ENCODE data around the gene BICD2.
"Not testable (repeated sequence)": the region's sequence is repeated elsewhere in the genome, so short reads cannot be mapped to it uniquely, and the experiment has no call there.

Gene BICD2

DNA sequence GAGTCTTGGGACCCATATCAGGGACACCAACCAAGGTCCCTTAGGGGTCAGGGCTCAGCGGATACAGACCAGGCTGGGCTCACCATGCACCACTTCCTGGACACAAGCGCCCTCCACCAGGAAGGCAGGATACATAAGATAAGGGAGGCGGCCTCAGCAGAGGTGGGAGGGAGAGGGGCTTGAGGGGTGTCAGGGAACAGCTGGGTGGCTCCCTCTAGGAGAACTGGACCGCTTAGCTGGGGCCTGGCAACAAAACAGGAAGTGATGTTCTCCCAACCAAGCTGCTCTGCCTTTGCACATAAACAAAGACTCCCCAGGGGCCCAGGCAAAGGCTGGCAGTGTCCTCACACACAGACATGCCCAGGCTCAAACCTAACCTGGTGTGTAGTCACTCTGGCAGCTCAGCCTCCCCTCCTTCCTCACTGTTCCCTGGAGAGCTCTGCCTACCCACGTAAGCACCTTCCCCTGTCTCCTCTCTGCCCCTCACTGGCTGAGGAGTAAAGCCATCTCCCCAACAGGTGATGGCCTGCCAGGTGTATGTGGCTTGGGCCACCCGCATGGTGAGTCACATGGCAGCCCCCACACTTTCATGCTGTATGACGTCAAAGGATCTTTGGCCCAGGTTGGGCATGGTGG is 5.8 kb upstream of the BICD2 start:
- DNase-seq, result peak; percentile 14 to 38

GRCh38 chr9:92769990-92770359 is 5.3 kb upstream of the BICD2 start:
- DNase-seq, result no peak

DNA sequence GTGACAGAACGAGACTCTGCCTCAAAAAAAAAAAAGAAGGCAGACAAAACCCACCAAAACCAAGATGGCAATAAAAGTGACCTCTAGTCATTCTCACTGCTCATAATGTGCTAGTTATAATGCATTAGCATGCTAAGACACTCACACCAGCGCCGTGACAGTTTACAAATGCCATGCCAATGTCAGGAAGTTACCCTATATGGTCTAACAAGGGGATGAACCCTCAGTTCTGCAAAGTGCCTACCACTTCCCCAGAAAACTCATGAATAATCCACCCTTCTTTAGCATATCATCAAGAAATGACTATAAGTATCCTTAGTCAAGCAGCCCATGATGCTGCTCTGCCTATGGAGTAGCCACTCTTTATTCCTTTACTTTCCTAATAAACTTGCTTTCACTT is 4.7 kb upstream of the BICD2 start:
- DNase-seq, result no peak

DNA sequence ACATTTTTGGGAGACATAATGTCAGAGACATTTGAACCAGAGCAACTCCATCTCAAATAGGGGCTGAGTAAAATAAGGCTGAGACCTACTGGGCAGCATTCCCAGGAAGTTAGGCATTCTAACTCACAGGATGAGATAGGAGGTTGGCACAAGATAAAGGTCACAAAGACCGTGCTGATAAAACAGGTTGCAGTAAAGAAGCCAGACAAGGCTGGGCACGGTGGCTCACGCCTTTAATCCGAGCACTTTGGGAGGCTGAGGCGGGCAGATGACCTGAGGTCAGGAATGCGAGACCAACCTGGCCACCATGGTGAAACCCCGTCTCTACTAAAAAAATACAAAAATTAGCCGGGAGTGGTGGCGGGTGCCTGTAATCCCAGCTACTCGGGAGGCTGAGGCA is 4.2 kb upstream of the BICD2 start:
- DNase-seq, result not testable (repeated sequence)

GRCh38 chr9:92767066-92768054 is 2.7 kb upstream of the BICD2 start:
- no peak for DNase-seq

GRCh38 chr9:92764988-92765936 is 629 bp upstream of the BICD2 start:
- peak; percentile 89 to 90 for DNase-seq

DNA sequence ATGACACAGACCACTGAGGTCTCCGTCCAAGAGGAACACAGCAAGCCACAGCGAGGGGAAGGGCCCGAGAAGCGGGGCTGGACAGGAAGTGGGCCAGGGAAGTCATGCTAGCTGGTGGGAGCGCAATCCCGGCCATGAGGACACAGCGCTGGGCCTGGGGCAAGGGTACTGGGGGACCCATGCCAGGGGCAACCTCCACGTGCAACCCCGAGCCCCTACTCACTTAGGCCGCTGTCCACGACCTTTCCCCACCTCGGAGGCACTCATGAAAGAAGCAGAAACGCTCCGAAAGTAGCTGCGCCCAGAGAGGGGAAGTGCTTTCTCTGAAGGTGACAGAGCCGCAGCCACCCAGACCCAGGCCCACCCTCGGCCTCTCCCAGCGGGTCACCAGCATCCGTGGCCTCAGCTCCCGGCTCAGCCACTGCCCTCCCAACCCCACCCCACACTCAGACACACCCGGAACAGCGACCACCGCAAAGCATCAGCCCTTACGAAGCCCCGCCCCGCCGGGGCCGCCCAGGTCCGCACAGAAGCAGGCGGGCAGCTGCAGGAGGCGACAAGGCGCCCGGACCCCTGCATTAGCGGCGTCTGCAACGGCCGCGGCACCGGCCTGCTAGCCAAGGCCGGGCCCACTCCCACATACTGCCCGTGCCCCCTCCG is 782 bp downstream of the BICD2 start:
- DNase-seq, result peak; percentile 23 to 35

DNA sequence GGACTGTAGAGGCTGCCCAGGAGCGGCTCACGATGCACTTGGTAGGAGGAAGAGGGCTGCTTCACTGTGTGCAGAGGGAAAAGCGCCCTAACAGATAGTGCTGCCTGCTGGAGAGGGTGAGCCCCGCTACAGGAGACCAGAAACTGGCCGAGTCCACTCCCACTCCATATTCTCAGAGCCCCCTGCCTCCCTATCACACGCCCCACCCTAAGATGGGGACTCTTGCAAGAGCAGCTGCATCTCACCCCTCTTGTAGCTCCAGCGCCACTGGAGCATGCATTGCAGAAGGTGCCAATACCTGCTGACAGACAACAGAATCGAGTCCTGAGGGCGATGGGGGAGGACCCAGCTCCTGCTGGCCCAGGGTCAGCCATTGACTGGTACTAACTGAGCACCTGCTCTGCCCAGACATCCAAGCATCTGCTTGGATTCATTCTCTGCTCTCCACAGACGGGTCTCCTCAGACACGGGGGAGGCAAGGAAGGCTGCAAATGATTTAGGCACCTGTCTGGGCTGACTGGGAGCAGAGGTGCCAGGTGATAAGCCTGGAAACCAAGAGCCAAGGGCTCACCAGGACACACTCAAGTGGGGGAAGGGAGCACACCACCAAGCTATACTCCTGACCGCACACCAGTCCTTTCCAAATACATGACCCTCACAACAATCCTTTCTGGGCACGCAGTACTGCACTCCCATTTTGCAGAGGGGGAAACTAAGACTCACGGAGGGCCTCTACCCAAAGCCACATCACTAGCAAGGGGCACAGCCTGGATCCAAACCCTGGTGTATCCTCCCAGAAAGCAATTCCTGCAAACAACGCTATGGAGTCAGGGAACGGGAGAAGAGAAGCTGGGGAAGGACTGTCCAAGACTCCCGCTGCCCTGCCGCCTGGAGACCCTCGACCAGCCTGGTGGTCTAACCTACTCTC is 1.6 kb downstream of the BICD2 start:
- DNase-seq, result peak; percentile 23 to 28

DNA sequence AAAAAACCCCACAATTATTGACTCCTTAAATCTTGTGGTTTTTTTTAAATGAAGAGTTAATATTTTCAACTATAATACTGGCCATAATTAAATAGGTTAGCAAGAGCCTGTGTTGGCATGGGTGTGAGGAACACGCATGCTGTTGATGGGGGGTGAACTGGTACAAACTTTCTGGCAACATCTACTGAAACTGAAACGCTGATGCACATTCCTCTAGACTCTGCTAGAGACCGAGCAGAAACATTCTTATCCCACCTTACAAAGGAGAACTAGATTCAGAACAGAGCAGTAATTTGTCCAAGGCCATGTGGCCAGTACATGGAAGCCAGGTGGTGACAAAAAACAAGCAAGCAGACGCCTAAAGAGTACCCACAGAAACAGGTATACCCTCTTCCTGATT is 2.4 kb downstream of the BICD2 start:
- DNase-seq, result peak in 1 of 2 experiments; percentile 28

GRCh38 chr9:92761686-92762085 is 2.9 kb downstream of the BICD2 start:
- no peak for DNase-seq

- DNase-seq, result no peak
These were observed 4.1 kb downstream of the BICD2 start for GRCh38 chr9:92760494-92760893.

DNA sequence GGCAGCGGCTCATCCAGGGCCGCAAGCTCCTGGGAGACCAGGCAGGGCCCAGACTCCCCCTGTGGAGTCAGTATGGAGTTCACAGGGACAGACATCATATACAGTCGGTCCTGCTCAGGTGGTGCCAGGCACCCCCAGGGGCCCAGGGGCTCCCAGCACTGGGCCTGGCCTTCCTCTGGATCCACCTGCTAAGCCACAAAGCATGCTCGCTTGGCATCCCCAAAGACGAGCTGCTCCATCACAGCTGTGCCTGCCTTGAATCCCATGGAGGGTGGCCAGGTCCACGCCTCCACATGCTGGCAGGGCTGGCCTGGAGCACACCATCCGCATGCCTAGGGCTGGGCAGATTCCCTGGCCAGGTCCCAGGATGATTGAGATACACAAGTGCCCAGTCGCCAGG is 4.6 kb downstream of the BICD2 start:
- DNase-seq, result no peak

- no peak for DNase-seq
These were observed 5.2 kb downstream of the BICD2 start for GRCh38 chr9:92759446-92759845.

DNA sequence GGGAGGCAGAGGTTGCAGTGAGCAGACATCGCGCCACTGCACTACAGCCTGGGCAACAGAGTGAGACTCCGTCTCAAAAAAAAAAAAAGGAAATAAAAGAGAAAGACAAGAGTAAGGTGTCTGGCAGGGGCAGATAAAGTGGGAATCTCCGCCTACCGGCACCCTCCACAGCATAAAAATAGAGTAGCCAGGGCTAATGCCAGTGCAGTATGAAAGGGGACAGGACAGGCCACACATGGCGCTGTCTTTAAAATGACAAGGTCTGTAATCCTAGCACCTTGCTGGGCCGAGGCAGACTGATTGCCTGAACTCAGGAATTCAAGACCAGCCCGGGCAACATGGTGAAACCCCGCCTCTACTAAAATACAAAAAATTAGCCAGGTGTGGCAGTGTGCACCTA is 7.8 kb downstream of the BICD2 start:
- no peak for DNase-seq

DNA sequence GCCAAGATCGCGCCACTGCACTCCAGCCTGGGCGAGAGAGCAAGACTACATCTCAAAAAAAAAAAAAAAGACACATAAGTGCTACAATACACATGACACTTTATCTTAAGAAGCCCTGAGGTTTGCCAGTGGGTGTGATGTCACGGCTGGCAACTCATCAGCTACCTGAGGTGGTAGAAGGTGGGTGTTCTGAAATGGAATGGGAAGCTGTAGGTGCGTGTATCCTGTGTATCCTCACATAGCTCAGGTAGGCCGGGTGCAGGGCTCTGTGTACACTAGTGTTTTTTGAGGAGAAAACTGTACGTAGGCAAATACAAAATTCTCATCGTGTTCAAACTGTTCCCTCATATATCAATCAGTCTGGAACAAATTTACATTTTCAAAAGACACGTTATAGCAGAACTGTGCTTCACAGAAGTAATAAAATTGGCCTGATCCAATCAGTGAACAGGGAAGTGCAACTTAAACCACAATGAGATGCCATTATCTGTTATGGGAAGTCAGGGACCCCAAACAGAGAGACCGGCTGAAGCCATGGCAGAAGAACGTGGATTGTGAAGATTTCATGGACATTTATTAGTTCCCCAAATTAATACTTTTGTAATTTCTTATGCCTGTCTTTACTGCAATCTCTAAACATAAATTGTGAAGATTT is 10.4 kb downstream of the BICD2 start:
- no peak for DNase-seq

DNA sequence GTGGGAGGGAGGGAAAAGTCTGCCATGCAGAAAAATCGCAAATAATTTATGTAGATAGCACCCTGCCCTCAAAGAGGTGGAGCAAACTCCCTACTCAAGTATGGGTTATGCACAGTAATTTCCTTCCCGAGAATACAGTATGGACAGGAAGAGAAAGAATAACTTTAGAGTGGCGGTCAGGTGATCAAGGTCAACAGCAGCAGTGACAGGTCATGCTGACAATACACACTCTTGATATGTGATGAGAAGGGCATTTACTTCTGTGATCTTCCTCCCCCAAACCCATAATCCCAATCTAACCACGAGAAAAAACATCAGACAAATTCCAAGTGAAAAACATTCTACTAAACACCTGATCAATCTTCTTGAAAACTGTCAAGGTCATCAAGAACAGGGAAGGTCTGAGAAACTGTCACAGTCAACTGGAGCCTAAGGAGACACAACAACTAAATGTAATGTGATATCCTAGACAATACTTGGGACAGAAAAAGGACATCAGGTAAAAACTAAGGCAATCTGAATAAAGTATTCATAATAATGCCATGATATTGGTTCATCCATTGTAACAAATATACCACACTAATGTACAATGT is 11.7 kb downstream of the BICD2 start:
- no peak for DNase-seq

- DNase-seq, result peak; percentile 7 to 9
These were observed 14.7 kb downstream of the BICD2 start for GRCh38 chr9:92749934-92750315.

DNA sequence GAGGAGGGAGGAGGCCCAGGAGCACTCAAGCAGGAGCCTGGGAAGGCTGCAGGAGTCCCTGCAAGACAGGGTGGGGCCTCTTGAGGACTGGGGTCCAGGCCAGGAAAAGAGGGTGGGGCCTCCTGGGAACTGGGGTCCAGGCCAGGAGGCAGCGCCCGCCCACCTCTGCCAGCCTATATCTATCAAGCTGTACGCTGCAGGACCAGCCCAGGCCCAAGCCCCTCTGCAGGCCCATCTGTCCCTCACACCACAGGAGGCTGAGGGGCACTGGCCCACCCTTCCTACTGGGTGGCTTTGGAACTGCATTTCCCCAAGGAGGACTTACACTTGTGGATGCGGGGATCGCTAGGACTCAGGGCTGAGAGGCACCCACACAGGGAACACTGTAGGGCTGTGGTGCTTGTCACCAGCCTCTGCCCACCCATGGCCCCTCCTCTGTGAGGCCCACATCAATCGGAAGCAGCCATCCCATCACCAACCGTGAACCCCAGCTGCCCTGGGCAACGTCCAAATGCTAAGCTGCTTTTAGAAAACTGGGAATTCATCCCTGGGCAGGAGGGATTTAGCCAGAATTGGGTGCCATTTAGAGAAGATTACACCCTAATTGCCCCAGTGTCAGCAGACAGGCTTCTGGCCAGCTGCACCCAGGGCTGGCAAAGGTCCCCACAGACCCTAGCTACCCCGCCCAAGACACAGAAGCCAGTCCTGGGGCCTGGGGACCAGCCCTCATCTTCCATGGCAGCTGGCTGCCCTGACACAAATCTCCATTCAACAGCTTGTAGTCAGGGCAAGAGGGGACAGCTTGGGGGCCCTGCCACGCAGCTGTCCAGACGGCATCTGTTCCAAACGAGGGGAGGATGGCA is 15.3 kb downstream of the BICD2 start:
- no peak for DNase-seq

DNA sequence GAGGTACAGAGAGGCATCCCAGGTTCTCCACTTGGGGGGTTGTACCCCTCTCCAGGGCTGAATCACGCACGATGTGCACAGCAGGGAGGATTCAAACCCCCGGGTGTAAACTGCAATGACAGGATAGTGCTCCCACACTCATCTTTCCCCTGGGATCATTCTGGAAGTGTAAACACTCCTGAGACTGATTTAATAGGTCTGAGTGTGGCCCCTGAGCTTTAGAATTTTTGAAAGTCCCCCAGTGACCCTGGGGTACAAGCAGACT is 16.5 kb downstream of the BICD2 start:
- DNase-seq, result no peak
